DLD1 (cell line): ENCODE data around the gene ZNF532.
"Not testable (repeated sequence)": the region's sequence is repeated elsewhere in the genome, so short reads cannot be mapped to it uniquely, and the experiment has no call there.

Experiments
- in situ Hi-C: cut with HindIII; loops from 2 replicates; pipeline ENCODE4 v1.10.0; 2017; ENCODE audit warnings: low sequenced_read_pairs

ZNF532 gene

DNA sequence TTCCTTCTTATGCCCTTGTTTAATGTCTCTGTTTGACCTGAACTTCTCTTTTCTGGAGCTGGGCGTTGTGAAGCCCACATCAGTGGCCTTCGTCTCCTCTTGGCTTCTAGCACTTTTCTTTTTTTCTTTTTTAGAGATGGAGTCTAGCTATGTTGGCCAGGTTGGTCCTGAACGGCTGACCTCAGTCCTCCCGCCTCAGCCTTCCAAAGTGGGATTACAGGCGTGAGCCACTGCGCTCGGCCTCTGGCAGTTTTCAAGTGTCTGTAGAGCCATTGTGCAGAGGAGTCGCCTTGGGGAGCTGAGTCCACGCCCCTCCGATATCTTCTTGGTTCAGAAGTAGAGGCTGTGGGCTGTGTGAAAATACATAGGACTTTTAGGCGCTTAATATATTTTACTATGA lies 36.5 kb downstream of the ZNF532 start:
- in situ Hi-C loops: no loop called here

DNA sequence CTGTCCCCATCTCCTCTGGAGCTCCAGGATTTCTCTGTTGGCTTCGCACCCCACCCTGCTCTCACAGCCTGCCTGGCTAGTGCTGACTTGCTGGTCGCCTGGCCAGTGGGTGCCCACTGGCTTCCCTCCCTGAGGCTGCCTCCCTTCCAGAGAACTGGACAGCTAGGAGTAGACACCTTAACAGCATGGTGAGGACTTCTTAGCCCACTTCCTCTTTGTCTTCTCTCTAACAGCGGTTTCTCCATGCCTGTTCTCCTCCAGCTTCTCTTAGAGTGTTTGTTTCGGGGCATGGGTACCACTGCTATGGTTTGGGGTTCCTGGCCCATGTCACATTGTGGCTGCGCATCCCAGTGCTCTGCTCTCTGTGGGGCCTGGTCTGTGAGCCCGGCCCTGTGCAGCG lies 37.1 kb downstream of the ZNF532 start:
- in situ Hi-C loops: no loop called here

DNA sequence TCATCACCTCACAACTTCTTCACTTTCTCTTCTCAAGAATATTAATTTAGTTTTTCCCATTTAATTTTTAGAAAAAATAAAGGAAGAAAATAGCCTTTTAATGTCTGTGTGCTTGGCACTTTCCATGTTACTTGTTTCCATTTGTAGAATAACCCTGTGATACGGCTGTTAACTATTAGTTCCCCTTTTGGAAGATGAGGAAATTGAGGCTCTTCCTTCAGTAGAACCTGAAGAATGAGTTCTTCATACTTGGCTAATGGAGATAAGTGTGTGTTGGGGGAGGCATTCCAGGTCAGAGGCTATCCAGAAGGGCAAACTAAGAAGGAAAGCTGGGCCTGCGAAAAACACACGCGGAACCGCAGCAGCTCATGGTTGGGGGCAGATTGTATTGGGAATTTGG lies 38.3 kb downstream of the ZNF532 start:
- in situ Hi-C loops: no loop called here

DNA sequence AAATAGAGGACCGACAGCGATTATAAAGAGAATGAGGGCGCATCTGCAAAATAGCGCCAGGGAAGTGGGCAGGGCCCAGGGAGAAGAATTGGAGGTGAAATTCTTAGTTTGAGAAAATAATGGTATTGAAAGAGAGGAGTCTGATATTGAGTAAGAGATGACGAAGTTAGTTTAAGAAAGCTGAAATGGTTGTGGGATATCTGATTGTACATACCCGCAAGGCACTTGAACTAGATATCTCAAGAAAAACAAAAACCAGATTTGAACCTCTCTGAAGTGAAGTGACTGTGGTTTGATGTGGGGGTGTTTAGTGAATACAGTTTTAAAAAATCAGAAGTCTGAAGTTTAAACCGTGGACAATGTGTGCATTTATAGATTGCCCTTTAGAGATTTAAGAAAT lies 38.9 kb downstream of the ZNF532 start:
- in situ Hi-C loops: no loop called here

DNA sequence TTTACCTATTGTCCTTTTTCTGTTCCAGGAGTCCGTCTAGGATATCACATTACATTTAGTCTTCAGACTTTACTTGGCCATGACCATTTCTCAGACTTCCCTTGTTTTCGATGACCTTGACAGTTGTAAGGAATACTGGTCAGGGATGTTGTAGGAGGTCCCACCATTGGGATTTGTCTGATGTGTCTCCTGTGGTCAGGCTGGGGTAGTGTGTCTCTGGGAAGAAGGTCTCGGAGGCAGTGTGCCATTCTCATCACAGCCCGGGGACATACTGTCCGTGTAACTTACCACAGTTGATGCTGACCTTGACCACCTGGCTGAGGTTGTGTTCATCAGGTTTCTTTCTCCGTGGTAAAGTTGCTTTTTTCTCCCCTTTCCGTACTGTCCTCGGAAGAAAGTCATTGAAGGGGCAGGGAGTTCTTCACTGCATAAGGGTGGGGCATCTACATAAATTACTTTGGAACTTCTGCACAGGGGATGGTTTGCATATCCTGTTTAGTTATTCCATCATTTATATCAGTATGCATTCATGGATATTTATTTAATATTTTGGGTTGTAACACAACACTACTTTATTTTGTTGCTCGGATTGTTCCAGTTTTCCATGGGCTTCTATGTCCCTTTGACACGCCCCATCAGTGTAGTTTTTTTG lies 41.2 kb downstream of the ZNF532 start:
- in situ Hi-C loops: no loop called here

DNA sequence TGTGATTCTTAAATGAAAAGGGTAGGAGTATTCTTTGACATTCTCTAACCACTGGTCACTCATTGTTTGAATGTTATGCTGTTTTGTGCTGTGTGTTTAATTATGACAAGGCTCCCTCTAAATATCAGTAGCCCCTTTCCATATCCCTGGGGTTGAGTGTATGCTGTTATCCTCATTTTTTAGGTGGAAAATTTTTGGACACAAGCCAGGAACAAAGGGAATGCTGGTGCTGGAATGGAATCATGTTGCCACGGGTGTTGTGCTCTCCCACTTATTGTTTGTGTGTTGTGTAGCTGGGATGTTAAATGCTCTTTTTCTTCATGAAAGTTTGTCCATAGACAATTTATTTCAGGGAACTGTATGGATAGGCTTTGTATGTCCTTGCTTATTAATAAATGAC lies 43.3 kb downstream of the ZNF532 start:
- in situ Hi-C loops: no loop called here

DNA sequence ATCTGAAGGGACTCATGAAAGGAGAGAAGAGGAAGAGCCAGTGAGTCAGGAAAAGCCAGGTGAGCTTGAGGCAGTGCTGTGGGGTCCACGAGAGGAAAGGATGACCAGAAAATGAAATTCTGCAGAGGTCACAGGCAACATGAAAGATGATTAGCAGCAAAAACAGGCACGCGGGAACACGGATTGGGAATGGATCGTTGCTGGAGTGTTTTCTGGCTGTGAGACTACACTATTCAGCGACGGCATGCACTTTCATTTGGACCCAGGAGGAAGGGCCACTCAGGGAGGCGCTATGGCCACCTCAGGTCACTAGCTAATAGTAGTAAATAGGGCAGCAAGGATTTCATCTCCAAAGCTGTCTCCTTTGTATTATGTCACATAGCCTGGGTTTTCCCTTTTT lies 44.8 kb downstream of the ZNF532 start:
- in situ Hi-C loops: no loop called here

DNA sequence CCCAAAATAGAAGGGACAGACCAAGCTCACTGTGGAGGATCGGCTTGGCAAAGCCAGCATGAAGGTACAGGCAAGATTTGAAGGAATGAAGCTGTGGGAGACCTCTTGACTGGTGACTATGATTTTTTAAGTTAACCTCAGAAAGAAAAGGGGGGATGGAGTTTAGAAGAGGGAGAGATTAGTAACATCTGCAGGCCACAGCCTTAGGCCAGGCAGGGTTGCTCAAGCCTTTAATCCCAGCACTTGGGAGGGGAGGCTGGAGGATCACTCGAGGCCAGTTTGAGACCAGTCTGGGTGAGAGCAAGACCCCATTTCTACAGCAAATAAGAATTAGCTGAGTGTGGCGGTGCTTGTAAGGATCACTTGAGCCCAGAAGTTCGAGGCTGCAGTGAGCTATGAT lies 46.6 kb downstream of the ZNF532 start:
- in situ Hi-C loops: no loop called here

DNA sequence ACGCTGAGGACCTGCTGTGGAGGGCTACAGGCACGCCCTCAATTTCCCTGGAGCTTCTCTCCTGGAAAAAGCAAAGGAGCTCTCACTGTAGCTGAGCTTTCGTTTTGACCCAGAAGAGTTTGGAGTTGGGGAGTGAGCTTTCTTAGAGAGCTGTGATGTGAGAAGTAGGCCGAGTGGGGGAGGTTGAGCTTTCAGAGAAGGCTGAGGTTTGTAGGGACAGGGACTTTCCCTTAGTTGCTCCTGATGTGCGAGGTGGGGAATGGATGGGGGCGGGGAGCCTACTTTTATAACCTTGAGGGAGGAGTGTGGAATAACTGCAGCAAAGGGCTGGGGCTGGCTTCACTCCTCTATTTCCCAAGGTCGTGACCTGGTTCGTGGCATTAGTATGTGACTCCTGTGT lies 47.1 kb downstream of the ZNF532 start:
- in situ Hi-C loops: no loop called here

DNA sequence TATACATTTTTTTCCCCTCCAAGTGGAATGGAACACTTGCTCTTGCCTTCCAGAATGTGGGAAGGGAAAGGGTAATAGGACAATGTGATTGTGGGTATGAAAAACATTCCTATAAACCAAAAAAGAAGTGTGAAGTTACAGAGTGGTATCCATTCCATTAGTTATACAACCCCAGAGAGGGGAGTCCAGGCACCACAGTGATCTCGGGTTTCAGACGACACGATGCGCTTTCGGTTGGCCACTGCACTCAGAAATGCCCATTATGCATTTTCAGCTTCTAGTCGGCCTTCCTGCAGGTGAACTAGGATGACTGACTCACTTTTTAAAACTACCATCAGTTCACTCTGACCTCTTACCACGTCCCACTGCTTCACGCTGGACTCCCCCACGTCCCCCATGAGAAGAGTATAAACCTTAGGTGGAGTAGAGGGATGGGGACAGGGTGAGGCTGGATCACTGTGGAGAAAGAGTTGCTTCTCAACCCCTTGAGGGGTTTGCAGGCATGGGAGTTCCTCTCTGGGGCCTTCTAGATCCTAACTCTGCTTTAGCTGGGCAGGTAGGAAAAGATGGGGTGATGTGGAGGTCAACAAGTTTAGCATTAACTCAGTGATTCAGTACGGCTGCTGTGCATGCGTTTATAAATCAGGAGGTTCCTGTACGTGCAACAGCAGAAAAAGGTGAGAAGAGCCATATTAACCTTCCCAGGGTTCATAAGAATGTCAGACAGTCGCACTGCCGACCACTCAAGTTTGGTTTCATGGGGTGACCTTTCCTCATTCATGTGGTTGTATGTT lies 50.5 kb downstream of the ZNF532 start:
- in situ Hi-C loops: no loop called here

DNA sequence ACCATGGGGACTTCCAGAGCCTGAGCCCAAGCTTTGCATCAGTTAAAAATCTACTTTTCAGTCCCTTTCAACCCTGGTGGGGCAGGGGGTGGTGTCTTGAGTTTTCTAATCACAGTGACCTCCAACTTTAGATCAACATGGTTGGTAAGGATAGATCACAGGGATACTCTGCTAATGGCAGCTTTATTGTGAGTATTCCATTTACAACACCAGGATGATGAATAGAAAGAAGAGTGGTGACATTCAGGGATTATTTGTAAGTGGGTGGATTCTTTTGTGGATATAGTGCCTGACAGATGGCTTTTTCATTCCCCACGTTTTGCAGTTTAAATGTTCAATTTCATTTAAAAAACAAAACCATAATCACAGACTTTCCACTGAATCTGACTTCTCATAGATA lies 51.3 kb downstream of the ZNF532 start:
- in situ Hi-C loops: no loop called here

DNA sequence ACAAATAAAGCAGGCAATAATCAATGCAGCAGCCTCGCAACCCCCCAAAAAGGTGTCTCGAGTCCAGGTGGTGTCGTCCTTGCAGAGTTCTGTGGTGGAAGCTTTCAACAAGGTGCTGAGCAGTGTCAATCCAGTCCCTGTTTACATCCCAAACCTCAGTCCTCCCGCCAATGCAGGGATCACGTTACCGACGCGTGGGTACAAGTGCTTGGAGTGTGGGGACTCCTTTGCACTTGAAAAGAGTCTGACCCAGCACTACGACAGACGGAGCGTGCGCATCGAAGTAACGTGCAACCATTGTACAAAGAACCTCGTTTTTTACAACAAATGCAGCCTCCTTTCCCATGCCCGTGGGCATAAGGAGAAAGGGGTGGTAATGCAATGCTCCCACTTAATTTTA lies 55.3 kb downstream of the ZNF532 start:
- in situ Hi-C loops: not testable (repeated sequence)

DNA sequence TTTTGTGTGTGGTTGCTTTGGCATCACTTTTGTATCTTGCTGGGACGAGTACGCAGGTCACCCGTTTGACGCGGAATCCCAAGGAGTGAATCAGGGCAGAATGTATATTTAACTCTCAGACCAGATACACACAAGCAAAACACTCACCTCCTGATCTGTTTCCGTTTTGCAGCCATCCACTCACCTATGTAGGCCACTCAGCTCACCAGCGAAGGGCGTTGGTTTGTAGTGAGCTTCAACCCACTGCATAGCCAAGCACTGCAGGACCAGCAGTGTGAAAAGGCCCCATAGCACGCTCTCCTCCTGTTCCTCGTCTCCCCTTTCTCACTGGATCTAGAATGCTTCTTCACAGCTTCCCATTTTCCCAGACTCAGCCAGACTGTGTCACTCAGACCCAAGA lies 58.3 kb downstream of the ZNF532 start:
- in situ Hi-C loops: no loop called here

DNA sequence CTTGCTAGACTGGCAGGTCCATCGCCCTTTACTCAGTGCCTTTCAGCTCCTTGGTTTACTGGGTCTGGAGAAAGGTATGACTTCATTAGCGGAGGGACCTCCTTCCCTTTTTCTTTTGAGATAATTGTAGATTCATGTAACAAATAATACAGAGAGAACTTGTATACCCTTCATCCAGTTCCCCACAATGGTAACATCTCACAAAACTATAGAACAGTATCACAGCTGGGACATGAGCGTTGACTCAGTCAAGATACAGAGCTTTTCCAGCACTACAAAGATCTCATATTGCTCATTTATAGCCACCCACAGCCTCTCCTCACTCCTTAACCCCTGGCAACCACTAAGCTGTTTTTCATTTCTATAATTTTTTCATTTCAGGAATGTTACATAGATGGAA lies 59.8 kb downstream of the ZNF532 start:
- in situ Hi-C loops: no loop called here

DNA sequence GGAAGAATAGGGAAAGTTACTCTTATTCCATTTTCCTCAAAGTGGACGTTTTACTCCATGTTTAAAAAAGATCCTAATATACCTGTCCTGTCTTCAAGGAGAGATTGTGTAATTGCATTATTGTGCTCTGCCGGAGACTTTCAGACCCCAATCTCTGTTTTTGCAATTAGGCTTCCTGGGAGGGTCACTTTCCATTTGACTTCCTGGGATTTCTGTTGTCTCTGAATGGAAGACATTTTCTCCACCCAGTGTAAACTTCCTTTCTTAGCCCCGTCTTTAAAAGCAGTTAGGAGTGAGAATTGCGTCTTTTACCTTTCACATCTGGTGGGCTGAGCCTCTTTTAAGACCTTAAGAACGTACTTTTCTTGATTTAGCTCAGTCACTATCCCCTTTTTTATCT lies 63.0 kb downstream of the ZNF532 start:
- in situ Hi-C loops: no loop called here

DNA sequence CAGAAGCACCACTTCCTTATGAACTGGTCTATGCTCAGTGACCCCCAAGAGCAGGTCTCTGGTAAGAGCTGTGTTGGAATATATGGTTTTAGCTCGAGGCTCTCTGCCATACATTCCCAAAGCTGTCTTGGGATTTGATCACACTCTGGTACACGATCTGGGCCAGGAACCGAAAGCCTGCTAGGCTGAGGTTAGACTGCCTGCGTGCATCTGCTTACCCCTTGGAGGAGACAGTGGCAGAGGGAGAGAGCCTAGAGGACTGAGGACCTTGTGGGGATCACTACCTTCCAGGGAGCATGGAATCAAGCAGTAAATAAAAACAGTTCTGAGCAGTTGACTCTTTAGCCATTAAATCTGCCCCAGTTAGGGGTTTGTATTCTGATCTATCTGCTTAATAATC lies 63.7 kb downstream of the ZNF532 start:
- in situ Hi-C loops: no loop called here

DNA sequence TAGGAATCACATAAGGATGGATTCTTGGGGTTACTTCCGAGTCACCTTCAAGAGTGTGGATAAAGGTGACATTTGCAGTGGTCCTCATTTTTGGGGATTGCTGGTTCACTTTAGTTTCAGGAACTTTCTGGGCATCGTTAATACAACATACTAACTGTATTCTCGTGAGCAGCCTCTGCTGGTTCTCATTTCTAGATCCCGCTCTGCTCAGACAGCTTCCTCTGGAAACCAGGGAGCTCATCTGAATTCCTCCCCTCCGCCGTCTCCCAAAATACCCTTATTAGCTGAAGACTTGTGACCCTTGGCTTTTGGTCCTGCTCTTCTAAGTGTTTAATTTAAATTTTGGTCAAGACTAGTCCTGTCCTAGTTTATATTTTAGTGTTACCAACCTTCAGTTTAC lies 64.5 kb downstream of the ZNF532 start:
- in situ Hi-C loops: no loop called here

DNA sequence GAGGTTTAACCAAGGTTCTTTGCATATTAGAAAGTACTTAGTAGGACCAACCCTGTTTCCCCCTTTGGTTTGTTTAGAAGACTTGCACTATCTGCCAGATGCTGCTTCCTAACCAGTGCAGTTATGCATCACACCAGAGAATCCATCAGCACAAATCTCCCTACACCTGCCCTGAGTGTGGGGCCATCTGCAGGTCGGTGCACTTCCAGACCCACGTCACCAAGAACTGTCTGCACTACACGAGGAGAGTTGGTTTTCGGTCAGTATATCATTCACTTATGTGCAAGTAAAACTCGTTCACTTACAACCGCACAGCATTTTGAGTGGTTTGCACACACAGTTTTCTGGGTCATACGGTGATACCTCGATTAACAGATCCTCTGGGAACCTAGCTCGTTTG lies 69.7 kb downstream of the ZNF532 start:
- in situ Hi-C loops: no loop called here

DNA sequence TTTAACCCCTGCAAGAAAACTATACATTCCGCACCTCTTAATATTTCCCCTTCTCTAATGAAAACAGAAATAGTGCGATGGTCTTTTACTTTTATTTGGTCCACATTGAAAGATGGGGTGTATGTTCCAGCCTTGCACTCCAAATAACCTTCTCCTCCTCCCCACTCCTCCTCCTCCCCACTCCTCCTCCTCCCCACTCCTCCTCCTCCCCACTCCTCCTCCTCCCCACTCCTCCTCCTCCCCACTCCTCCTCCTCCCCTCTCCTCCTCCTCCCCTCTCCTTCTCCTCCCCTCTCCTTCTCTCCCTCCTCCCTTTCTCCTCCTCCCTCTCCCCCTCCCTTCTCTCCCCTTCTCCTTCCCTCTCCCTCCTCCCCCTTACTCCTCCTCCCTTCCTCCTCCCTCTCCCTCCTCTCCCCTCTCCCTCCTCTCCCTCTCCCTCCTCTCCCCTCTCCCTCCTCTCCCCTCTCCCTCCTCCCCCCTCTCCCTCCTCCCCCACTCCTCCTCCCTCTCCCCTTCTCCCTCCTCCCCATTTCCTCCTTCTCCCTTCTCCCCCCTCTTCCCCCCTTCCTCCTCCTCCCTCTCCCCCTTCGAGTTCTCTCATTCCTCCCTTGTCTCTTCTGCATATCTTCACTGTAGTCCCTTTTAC lies 70.4 kb downstream of the ZNF532 start:
- in situ Hi-C loops: no loop called here

DNA sequence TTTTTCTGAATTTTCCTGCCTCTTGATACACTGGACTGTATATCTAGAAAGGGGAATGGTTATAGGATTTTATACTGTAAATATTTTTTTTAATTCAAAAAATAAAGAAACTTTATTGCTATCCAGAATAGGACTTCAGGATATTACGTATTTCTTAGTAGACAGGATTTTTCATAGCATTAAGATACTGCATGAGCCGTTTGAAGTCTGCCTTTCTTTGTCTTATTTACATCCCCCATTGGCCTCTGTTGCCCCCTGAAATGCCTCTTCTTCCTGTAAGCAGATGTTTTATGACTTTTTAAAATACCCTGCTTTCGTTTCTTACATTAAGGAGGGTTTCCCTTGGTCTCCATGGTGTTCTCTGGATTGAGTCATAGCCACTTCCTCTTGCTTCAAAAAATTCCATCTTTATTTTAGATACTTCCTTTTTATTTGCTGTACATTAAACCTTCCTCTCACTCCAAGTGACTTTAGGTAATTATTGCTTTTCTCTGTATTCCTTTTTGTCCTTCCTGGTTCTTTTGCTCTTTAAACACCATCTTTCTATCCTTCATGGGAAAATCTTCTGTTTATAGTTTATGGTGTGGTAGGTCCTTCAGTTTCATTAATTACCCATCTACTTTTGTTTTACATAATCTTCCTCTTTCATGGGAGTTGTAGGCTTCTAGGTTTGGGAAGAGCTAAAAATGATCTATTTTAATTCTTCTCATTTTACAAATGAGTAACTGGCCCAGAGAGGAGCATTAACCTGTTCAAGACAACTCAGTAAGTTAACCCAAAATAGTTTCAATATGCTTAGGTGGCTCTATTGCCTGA lies 72.6 kb downstream of the ZNF532 start:
- in situ Hi-C loops: no loop called here

DNA sequence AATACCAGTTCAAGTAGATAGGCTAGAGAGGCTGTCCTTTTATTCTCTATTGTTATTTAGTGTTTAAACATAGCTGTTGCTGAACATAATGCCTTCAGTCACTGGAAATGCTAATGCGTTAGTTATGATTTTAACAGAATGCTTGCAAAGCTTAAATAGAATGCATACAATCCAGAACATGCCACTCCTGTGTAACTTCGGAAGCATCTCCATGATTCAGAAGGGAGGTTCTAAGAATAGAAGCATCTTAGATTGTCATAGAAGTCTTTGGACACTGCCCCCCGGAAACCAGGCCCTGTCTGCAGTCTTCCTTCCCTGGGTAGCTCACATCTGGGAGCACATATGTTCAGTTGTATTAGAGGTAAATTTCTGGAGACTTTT lies 73.2 kb downstream of the ZNF532 start:
- in situ Hi-C loops: no loop called here
